NCI-H345 (cell line): ENCODE data around the gene FOXL3.

Experiments
- DNase-seq: peaks from one replicate; lab custom pipeline; 2025; lab: John Stamatoyannopoulos, UW

Gene FOXL3

GRCh38 chr7:266851-267840 is 22.8 kb upstream of the FOXL3 start:
- peak; percentile 45 for DNase-seq

GRCh38 chr7:268991-269390 is 21.0 kb upstream of the FOXL3 start:
- DNase-seq, result no peak

- DNase-seq, result no peak
These were observed 20.2 kb upstream of the FOXL3 start for GRCh38 chr7:269721-270120.

GRCh38 chr7:270351-270983 is 19.5 kb upstream of the FOXL3 start:
- DNase-seq, result no peak

- DNase-seq, result no peak
These were observed 18.5 kb upstream of the FOXL3 start for GRCh38 chr7:271266-272107.

- no peak for DNase-seq
These were observed 17.8 kb upstream of the FOXL3 start for GRCh38 chr7:272108-272615.

GRCh38 chr7:272631-273030 is 17.3 kb upstream of the FOXL3 start:
- no peak for DNase-seq

GRCh38 chr7:273327-273726 is 16.6 kb upstream of the FOXL3 start:
- DNase-seq, result no peak

- no peak for DNase-seq
These were observed 15.7 kb upstream of the FOXL3 start for GRCh38 chr7:274266-274665.

GRCh38 chr7:276230-276835 is 13.6 kb upstream of the FOXL3 start:
- DNase-seq, result no peak

GRCh38 chr7:277228-277627 is 12.7 kb upstream of the FOXL3 start:
- DNase-seq, result no peak

- DNase-seq, result no peak
These were observed 11.9 kb upstream of the FOXL3 start for GRCh38 chr7:278081-278480.

- DNase-seq, result no peak
These were observed 10.1 kb upstream of the FOXL3 start for GRCh38 chr7:279821-280220.

GRCh38 chr7:280461-280860 is 9.5 kb upstream of the FOXL3 start:
- DNase-seq, result no peak

GRCh38 chr7:281637-282036 is 8.3 kb upstream of the FOXL3 start:
- no peak for DNase-seq

GRCh38 chr7:282621-283020 is 7.3 kb upstream of the FOXL3 start:
- no peak for DNase-seq

- no peak for DNase-seq
These were observed 4.9 kb upstream of the FOXL3 start for GRCh38 chr7:284762-285722.

GRCh38 chr7:285731-286130 is 4.2 kb upstream of the FOXL3 start:
- DNase-seq, result no peak

- no peak for DNase-seq
These were observed 3.7 kb upstream of the FOXL3 start for GRCh38 chr7:286266-286665.

GRCh38 chr7:288671-289101 is 1.3 kb upstream of the FOXL3 start:
- DNase-seq, result no peak
